OCI-LY7 (cell line): ENCODE data around the gene DDX10. TPM values are rescaled to one million over a fixed set of nuclear protein-coding genes. Genes with fewer than 3 reads are reported as not detected.

Experiments
- BruUV-seq: library from RNA; stranded (reverse); fragments of 400-500 nt; replicated peaks from 2 replicates; lab custom pipeline; 2021; lab: Mats Ljungman, UMichigan
- CTCF ChIA-PET: fragments of 300-600 bp; sonication (Branson Sonifier 250); formaldehyde crosslinking; loops from one replicate; lab custom pipeline; 2022; ENCODE audit warnings: antibody characterized with exemption; ENCODE audit not compliant: unreplicated experiment; lab: Charles Lee
- POLR2A ChIA-PET: fragments of 300-600 bp; sonication (Branson Sonifier 250); formaldehyde crosslinking; loops from one replicate; lab custom pipeline; 2022; ENCODE audit warnings: antibody characterized with exemption; lab: Charles Lee
- DNase-seq: peaks from one replicate; pipeline ENCODE4 v3.0.0-alpha.2; 2015; ENCODE audit warnings: low spot score
- H2AFZ ChIP-seq: fragments of 200-600 bp; sonication (generic), shearing (Covaris generic); 2 replicates; pipeline ENCODE4 v1.6.1; 2014; ENCODE audit warnings: mild to moderate bottlenecking, antibody characterized with exemption, low read length, moderate library complexity
- H3K27ac ChIP-seq: fragments of 200-600 bp; sonication (generic); 2 replicates; pipeline ENCODE4 v1.5.1; 2014; ENCODE audit warnings: mixed run types, low read depth, mild to moderate bottlenecking, moderate library complexity, low read length, inconsistent platforms; ENCODE audit not compliant: poor library complexity, severe bottlenecking
- H3K36me3 ChIP-seq: fragments of 200-600 bp; sonication (generic); 2 replicates; pipeline ENCODE4 v1.6.1; 2014; ENCODE audit warnings: mild to moderate bottlenecking, antibody characterized with exemption, low read length, moderate library complexity, mixed read lengths; ENCODE audit not compliant: insufficient read depth
- H3K4me1 ChIP-seq: fragments of 200-600 bp; sonication (generic); 2 replicates; pipeline ENCODE4 v1.5.1; 2014; ENCODE audit warnings: mild to moderate bottlenecking, low read length; ENCODE audit not compliant: insufficient read depth, poor library complexity, severe bottlenecking
- H3K4me2 ChIP-seq: fragments of 200-600 bp; sonication (generic); 2 replicates; pipeline ENCODE4 v1.6.1; 2014; ENCODE audit warnings: mild to moderate bottlenecking, low read length
- H3K4me3 ChIP-seq: fragments of 200-600 bp; sonication (generic); 2 replicates; pipeline ENCODE4 v1.5.1; 2014; ENCODE audit warnings: mild to moderate bottlenecking, low read depth, low read length; ENCODE audit not compliant: poor library complexity, severe bottlenecking
- H3K79me2 ChIP-seq: fragments of 200-600 bp; sonication (generic); 2 replicates; pipeline ENCODE4 v1.6.1; 2016; ENCODE audit warnings: low read depth, mild to moderate bottlenecking, low read length, moderate library complexity, mixed read lengths; ENCODE audit not compliant: insufficient read depth
- H3K9me2 ChIP-seq: fragments of 200-600 bp; sonication (generic); 2 replicates; pipeline ENCODE4 v1.6.1; 2016; ENCODE audit warnings: mild to moderate bottlenecking, low read length, mixed read lengths; ENCODE audit not compliant: insufficient read depth
- H3K9me3 ChIP-seq: fragments of 200-600 bp; sonication (generic); 2 replicates; pipeline ENCODE4 v1.6.1; 2014; ENCODE audit warnings: mild to moderate bottlenecking, mixed run types, low read length, mixed read lengths
- H4K20me1 ChIP-seq: fragments of 200-600 bp; sonication (generic); 2 replicates; pipeline ENCODE4 v1.6.1; 2014; ENCODE audit warnings: mild to moderate bottlenecking, antibody characterized with exemption, low read length, moderate library complexity, mixed read lengths; ENCODE audit not compliant: insufficient read depth
- EZH2phosphoT487 ChIP-seq: fragments of 200-600 bp; sonication (generic); IDR thresholded peaks from 2 replicates; pipeline ENCODE4 v1.6.1; 2018; ENCODE audit warnings: low read depth, borderline replicate concordance, mild to moderate bottlenecking, mixed run types, antibody characterized with exemption, low read length, moderate library complexity, mixed read lengths
- intact Hi-C: fragments of 100-400 bp; cut with micrococcal nuclease; formaldehyde crosslinking; loops from one replicate; pipeline ENCODE4 v1.10.0; 2022; ENCODE audit not compliant: unreplicated experiment
- total RNA-seq, 2 experiments: library from RNA; depleted of rRNA in 1 of 2; stranded (reverse); fragments of >200 nt in 1 of 2; shearing (Covaris generic) in 1 of 2; gene quantifications; 2 replicates each; pipeline ENCODE4 v1.2.3, GENCODE V29; 2014 to 2022
- TF ChIP-seq, protein P1 (sequence below): fragments of 200-600 bp; sonication (generic); conservative IDR thresholded peaks from 2 replicates; pipeline ENCODE4 v1.5.1; 2014; ENCODE audit warnings: mild to moderate bottlenecking, antibody characterized with exemption, low read length, moderate library complexity, mixed read lengths

Gene DDX10
- total RNA-seq, 2 experiments from 2014 or later = 46.5 to 48.7 TPM

- Histone ChIP-seq H3K4me2 (no peak overlapping the region), H3K27ac (no peak overlapping the region), H3K36me3 (peaks cover 19% of the 10 kb centered on the region; the same call in 1 of the 2 replicates), H3K9me2 (no peaks in the 10 kb centered on the region), H3K79me2 (no peaks in the 10 kb centered on the region), H2AFZ (no peak overlapping the region), H3K4me3 (no peak overlapping the region), H4K20me1 (no peaks in the 10 kb centered on the region), H3K9me3 (no peaks in the 10 kb centered on the region), H3K4me1 (no peaks in the 10 kb centered on the region)
- TF ChIP-seq, protein P1, sequence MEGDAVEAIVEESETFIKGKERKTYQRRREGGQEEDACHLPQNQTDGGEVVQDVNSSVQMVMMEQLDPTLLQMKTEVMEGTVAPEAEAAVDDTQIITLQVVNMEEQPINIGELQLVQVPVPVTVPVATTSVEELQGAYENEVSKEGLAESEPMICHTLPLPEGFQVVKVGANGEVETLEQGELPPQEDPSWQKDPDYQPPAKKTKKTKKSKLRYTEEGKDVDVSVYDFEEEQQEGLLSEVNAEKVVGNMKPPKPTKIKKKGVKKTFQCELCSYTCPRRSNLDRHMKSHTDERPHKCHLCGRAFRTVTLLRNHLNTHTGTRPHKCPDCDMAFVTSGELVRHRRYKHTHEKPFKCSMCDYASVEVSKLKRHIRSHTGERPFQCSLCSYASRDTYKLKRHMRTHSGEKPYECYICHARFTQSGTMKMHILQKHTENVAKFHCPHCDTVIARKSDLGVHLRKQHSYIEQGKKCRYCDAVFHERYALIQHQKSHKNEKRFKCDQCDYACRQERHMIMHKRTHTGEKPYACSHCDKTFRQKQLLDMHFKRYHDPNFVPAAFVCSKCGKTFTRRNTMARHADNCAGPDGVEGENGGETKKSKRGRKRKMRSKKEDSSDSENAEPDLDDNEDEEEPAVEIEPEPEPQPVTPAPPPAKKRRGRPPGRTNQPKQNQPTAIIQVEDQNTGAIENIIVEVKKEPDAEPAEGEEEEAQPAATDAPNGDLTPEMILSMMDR = no peak
- no peak for TF ChIP-seq EZH2phosphoT487
- ChIA-PET CTCF (no interaction called here), POLR2A (interaction anchor here (0.9 to 1.1 kb wide), 2 partner anchors 10 to 18 kb away, joined by 3 read pairs; no protein-coding TSS in a partner anchor)
- intact Hi-C loops = no loop called here
- DNase-seq = no peak
- no TSS peak for BruUV-seq
Measured at GRCh38 chr11:108916290-108916689, 251.4 kb downstream of the DDX10 start.

DNA sequence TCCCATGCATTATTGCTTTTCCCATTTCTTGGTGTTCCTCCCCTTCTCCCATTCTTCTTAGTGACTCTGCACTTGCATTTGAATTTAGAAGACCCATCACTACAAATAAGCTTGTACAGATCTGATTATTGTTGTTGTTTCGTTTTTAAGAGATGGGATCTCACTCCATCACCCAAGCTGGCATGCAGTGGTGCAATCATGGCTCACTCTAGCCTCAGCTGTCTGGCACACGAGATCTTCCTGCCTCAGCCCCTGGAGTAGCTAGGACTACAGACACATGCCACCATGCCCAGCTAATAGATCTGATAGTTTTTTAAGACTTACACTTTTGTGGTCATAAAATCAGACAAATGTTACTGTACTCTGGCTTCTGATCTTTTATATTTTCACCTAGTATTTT is 252.1 kb downstream of the DDX10 start:
- Histone ChIP-seq H4K20me1 (no peaks in the 10 kb centered on the region), H3K79me2 (no peaks in the 10 kb centered on the region), H3K4me1 (no peaks in the 10 kb centered on the region), H3K36me3 (peaks cover 19% of the 10 kb centered on the region; the same call in 1 of the 2 replicates), H3K9me3 (no peaks in the 10 kb centered on the region), H3K4me3 (no peak overlapping the region), H3K9me2 (no peaks in the 10 kb centered on the region), H2AFZ (no peak overlapping the region), H3K4me2 (no peak overlapping the region), H3K27ac (no peak overlapping the region)
- ChIA-PET CTCF (no interaction called here), POLR2A (no interaction called here)
- intact Hi-C loops = no loop called here
- no TSS peak for BruUV-seq
- DNase-seq = no peak
- TF ChIP-seq EZH2phosphoT487 = no peak
- TF ChIP-seq, protein P1 = no peak

DNA sequence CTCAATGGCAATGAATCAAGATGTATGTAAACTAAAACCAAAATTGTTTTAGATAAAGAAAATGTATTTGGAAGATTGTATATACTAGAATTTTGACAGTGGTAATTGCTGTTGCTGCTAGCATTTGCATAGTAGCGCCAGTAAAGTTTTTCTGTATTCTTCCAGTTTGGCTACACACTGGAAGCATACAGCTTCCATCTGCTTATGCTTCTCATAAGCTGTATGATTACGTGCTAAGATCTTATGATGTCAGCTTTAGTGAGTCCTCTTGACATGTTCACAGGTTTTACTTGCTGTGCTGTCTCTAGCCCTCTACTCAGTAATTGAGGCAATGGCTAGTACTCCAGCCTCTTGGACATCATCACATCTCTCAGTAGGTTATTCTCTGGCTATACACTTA is 256.3 kb downstream of the DDX10 start:
- Histone ChIP-seq H3K9me3 (no peaks in the 10 kb centered on the region), H3K4me1 (no peaks in the 10 kb centered on the region), H4K20me1 (no peaks in the 10 kb centered on the region), H3K4me2 (no peak overlapping the region), H3K4me3 (no peak overlapping the region), H3K36me3 (peaks cover 19% of the 10 kb centered on the region; the same call in 1 of the 2 replicates), H3K79me2 (no peaks in the 10 kb centered on the region), H2AFZ (no peak overlapping the region), H3K9me2 (no peaks in the 10 kb centered on the region), H3K27ac (no peak overlapping the region)
- no peak for TF ChIP-seq EZH2phosphoT487
- TF ChIP-seq, protein P1 = no peak
- BruUV-seq = no TSS peak
- ChIA-PET POLR2A (no interaction called here), CTCF (no interaction called here)
- intact Hi-C loops = no loop called here
- no peak for DNase-seq
